Measurements from ENCODE around the gene GTF2A1L. TPM values are rescaled to one million over a fixed set of nuclear protein-coding genes. Genes with fewer than 3 reads are reported as not detected.
"Not testable (repeated sequence)": the region's sequence is repeated elsewhere in the genome, so short reads cannot be mapped to it uniquely, and the experiment has no call there.

Gene GTF2A1L
- total RNA-seq, 4 donors from 2014 or later = 0.96 TPM; not detected in 3

DNA sequence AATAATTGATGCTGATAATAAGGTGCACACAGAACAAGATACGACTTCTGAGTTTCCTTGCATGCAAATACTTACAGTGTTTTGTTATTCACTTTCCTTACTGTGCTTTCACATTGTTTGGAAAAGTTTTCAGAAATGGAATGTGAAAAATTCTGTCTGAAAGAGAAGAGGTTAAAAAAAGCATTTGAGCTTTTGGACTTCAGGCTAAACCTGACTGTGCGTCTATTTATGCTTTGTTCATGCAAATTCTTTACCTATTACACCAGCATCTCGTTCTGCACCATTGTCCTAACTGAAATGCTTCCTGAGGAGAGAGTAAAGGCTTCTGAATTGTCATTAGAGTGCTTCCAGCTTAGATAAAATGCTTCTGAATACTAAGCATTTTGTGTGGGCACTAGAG is 76.5 kb downstream of the GTF2A1L start:
- no peak overlapping the region for H3K4me3 ChIP-seq (ENCODE audit: low read depth, poor library complexity, severe bottlenecking)
- 28 to 42% methylated on average over 3 of the region's 3 CpGs for WGBS, 2 donors
- intact Hi-C loops (cut with DNase I; ENCODE audit: low total_unique reads) = no loop called here
- DNase-seq (ENCODE audit: low spot score in 2 of 2) = no peak
- TF ChIP-seq, protein P1, sequence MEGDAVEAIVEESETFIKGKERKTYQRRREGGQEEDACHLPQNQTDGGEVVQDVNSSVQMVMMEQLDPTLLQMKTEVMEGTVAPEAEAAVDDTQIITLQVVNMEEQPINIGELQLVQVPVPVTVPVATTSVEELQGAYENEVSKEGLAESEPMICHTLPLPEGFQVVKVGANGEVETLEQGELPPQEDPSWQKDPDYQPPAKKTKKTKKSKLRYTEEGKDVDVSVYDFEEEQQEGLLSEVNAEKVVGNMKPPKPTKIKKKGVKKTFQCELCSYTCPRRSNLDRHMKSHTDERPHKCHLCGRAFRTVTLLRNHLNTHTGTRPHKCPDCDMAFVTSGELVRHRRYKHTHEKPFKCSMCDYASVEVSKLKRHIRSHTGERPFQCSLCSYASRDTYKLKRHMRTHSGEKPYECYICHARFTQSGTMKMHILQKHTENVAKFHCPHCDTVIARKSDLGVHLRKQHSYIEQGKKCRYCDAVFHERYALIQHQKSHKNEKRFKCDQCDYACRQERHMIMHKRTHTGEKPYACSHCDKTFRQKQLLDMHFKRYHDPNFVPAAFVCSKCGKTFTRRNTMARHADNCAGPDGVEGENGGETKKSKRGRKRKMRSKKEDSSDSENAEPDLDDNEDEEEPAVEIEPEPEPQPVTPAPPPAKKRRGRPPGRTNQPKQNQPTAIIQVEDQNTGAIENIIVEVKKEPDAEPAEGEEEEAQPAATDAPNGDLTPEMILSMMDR (IDR thresholded peaks at IDR 0.05) = no peak
- TF ChIP-seq POLR2A (IDR thresholded peaks at IDR 0.05) = no peak

DNA sequence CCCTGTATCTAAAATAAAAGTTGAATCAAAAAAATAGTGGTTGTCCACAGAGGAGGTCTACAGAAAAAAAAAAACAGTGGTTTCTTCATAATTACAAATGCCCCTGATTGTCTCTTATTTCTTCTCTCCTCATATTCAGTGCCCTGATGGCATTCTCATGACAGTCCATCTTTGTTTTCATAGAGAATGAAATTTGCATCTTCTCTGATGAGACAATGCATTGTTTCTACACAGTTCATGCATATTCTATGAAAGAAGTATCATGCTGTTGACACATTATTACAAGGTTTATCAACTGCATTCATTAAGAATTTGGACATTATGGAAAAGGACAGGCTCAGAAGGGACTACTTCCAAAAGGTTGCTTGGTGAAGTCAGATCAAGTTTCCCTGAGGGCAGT is 78.3 kb downstream of the GTF2A1L start:
- intact Hi-C loops (cut with DNase I; ENCODE audit: low total_unique reads) = no loop called here
- no peak for DNase-seq (ENCODE audit: low spot score in 2 of 2)
- TF ChIP-seq, protein P1 (IDR thresholded peaks at IDR 0.05) = no peak
- TF ChIP-seq POLR2A (IDR thresholded peaks at IDR 0.05) = no peak
- no peak overlapping the region for H3K4me3 ChIP-seq (ENCODE audit: low read depth, poor library complexity, severe bottlenecking)

DNA sequence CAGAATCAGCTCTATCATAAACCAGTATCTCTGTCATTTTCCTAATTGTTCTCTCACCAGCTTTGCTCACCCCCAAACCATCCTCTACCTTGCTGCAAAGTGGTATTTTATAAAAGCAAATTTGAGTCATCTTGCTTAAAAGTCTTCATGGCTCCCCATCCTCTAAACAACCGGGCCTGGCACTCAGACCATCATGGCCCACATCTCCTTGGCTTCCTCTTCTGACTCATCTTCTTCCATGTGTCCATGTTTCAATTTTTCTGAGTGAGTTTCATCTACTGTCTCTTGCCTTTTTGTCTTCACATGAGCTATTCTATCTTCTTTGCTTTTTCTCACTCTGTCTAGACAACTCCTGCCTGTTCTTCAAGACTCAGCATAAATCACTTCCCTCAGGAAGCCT is 79.2 kb downstream of the GTF2A1L start:
- 89 to 90% methylated on average over 1 of the region's 1 CpG for WGBS, 2 donors
- intact Hi-C loops (cut with DNase I; ENCODE audit: low total_unique reads) = no loop called here
- TF ChIP-seq POLR2A (IDR thresholded peaks at IDR 0.05) = no peak
- TF ChIP-seq, protein P1 (IDR thresholded peaks at IDR 0.05) = no peak
- no peak for DNase-seq (ENCODE audit: low spot score in 2 of 2)
- H3K4me3 ChIP-seq (ENCODE audit: low read depth, poor library complexity, severe bottlenecking) = no peak overlapping the region

DNA sequence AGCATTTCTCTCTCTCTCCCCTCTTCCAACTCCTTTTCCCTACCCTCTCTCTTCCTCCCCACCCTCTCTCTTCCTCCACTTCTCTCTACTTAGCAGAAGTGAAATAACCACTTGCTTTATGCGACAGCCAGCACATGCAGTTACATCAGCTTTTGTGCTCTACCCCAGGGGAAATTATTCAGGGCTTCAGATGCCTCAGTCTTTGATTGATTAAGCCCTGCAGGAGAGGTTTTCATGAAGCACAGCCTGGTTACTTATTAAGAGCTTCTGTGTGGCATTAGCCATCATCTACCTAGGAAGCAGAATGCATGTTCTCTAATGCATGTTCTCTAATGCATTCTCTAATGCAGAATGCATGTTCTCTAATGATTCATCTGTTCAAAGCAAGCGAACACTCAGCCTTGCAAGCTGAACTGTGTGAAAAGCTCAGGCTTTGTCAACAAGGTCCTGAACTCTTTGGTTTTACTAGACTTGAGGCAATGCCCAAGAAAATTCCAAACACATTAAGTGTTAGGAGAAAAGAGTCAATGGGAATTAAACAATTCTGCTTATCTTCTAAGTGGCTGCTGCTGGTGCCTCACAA is 81.8 kb downstream of the GTF2A1L start:
- intact Hi-C loops (cut with DNase I; ENCODE audit: low total_unique reads) = no loop called here
- TF ChIP-seq, protein P1 (IDR thresholded peaks at IDR 0.05) = no peak
- no peak for TF ChIP-seq POLR2A (IDR thresholded peaks at IDR 0.05)
- DNase-seq (ENCODE audit: low spot score in 2 of 2) = no peak
- WGBS, 2 donors = 51 to 53% methylated on average over 2 of the region's 2 CpGs
- H3K4me3 ChIP-seq (ENCODE audit: low read depth, poor library complexity, severe bottlenecking) = no peak overlapping the region

DNA sequence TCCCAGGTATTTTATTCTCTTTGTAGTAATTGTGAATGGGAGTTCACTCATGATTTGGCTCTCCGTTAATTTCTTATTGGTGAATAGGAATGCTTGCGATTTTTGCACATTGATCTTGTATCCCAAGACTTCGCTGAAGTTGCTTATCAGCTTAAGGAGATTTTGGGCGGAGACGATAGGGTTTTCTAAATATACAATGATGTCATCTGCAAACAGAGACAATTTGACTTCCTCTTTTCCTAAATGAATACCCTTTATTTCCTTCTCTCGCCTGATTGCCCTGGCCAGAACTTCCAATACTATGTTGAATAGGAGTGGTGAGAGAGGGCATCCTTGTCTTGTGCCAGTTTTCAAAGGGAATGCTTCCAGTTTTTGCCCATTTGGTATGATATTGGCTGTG is 86.0 kb downstream of the GTF2A1L start:
- intact Hi-C loops (cut with DNase I; ENCODE audit: low total_unique reads); DNase-seq (ENCODE audit: low spot score in 2 of 2); H3K4me3 ChIP-seq (ENCODE audit: low read depth, poor library complexity, severe bottlenecking): not testable (repeated sequence)
- WGBS, 2 donors = 88 to 92% methylated on average over 6 of the region's 6 CpGs

DNA sequence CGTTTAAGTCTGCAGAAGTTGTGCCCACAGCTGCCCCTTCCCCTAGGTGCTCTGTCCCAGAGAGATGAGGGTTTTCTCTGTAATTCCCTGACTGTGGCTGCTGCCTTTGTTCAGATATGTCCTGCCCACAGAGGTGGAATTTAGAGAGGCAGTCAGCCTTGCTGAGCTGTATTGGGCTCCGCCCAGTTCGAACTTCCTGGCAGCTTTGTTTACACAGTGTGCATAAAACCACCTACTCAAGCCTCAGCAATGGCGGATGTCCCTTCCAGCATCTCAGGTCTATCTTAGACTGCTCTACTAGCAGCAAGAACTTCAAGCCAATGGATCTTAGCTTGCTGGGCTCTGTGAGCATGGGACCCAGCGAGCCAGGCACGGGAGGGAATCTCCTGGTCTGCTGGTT is 89.8 kb downstream of the GTF2A1L start:
- no peak for DNase-seq (ENCODE audit: low spot score in 2 of 2)
- TF ChIP-seq, protein P1 (IDR thresholded peaks at IDR 0.05) = no peak
- no peak for TF ChIP-seq POLR2A (IDR thresholded peaks at IDR 0.05)
- H3K4me3 ChIP-seq (ENCODE audit: low read depth, poor library complexity, severe bottlenecking) = no peak overlapping the region
- intact Hi-C loops (cut with DNase I; ENCODE audit: low total_unique reads) = no loop called here
- WGBS, 2 donors = 81 to 87% methylated on average over 6 of the region's 6 CpGs
